HCT116 (cell line): Measurements from ENCODE around the gene ZSWIM4. TPM values are rescaled to one million over a fixed set of nuclear protein-coding genes. Genes with fewer than 3 reads are reported as not detected.

Experiments used
- CBX3 ChIP-seq: IDR thresholded peaks from 2 replicates; pipeline ENCODE4 v1.6.1; 2012; ENCODE audit warnings: low read depth
- CTCF ChIP-seq, 3 experiments: fragments of 200-600 bp in 1 of 3; sonication (generic) in 1 of 3; IDR thresholded peaks in 2 of 3; conservative IDR thresholded peaks in 1 of 3; 2 replicates each; pipeline ENCODE4 v1.5.1; 2012 to 2017; ENCODE audit warnings: low read depth in 2 of 3, low read length in 2 of 3, antibody characterized with exemption in 1 of 3, borderline replicate concordance in 1 of 3, control low read depth in 1 of 3, mild to moderate bottlenecking in 1 of 3, mixed read lengths in 1 of 3, mixed run types in 1 of 3, moderate library complexity in 1 of 3; ENCODE audit not compliant: insufficient read depth in 1 of 3
- JUND ChIP-seq: IDR thresholded peaks from 2 replicates; pipeline ENCODE4 v1.6.1; 2012
- POLR2AphosphoS5 ChIP-seq: IDR thresholded peaks from 2 replicates; pipeline ENCODE4 v1.6.1; 2011; ENCODE audit warnings: mild to moderate bottlenecking, low read depth, low read length, moderate library complexity
- RAD21 ChIP-seq: IDR thresholded peaks from 2 replicates; pipeline ENCODE4 v1.6.1; 2012; ENCODE audit warnings: low read depth, mild to moderate bottlenecking
- REST ChIP-seq: IDR thresholded peaks from 2 replicates; pipeline ENCODE4 v1.6.1; 2012; ENCODE audit warnings: low read depth
- SIN3A ChIP-seq: IDR thresholded peaks from 2 replicates; pipeline ENCODE4 v1.6.1; 2012; ENCODE audit warnings: low read depth
- SP1 ChIP-seq: IDR thresholded peaks from 2 replicates; pipeline ENCODE4 v1.6.1; 2012; ENCODE audit warnings: low read depth
- total RNA-seq: library from RNA; stranded (reverse); gene quantifications from one replicate; pipeline ENCODE4 v1.2.1, GENCODE V29; 2021; ENCODE audit not compliant: unreplicated experiment
- TF ChIP-seq, protein P1 (sequence below): IDR thresholded peaks from 2 replicates; pipeline ENCODE4 v1.6.1; 2012

Gene ZSWIM4
- total RNA-seq, 1 experiment from 2014 or later = 9.8 TPM

DNA sequence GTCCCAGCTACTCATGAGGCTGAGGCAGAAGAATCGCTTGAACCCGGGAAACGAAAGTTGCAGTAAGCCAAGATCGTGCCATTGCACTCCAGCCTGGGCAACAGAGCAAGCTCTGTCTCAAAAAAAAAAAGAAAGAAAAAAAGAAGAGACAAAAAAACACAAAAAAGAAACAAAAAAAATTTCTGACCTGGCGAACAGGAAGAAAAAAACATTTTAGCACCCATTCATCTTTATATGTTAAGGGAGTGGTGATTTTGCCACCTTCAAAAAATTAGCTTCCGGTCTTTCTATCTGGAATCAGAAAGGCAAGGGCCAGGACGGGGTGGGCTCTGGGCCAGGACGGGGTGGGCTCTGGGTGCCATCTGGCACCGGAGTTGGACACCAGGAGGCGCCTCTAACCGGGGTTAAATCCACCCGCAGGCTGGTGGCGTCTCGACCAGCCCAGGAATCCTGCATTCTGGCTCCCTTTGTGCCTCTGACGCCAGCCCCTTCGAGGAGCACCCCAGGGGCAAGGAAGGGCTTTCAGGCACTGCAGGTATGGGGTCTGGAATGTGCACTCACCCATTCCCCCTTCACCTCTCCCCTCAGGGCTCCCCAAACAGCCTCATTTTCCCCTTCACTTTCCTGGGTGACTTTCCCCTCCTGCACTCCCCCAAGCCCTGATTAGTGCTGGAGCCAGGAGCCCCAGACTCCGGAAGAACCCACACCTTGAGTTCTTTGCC lies 10.4 kb upstream of the ZSWIM4 start (continued):
- no peak for TF ChIP-seq SP1
- TF ChIP-seq, protein P1, sequence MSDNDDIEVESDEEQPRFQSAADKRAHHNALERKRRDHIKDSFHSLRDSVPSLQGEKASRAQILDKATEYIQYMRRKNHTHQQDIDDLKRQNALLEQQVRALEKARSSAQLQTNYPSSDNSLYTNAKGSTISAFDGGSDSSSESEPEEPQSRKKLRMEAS = no peak
- TF ChIP-seq CTCF (IDR thresholded peaks at IDR 0.05 in 2 of 3, conservative IDR thresholded peaks at IDR 0.05 in 1 of 3; ENCODE audit: borderline replicate concordance in 1 of 3, insufficient read depth in 1 of 3, low read depth in 2 of 3, low read length in 2 of 3) = peak; percentile 72 to 87 (median 76)
- TF ChIP-seq CBX3 = 0 out of 2 replicates have a peak, but pooled peaks have one; percentile 36
- TF ChIP-seq REST = no peak
- TF ChIP-seq POLR2AphosphoS5 = no peak
- TF ChIP-seq RAD21 = peak; percentile 96
- TF ChIP-seq SIN3A = no peak
- TF ChIP-seq JUND = no peak
